GM11168 (cell line): Measurements from ENCODE around the gene MS4A2.
"Not testable (repeated sequence)": the region's sequence is repeated elsewhere in the genome, so short reads cannot be mapped to it uniquely, and the experiment has no call there.

ENCODE experiments used
- in situ Hi-C: fragments of 300-500 bp; cut with MboI; formaldehyde crosslinking; loops from one replicate; pipeline ENCODE4 v1.12.0; 2022; ENCODE audit warnings: low sequenced_read_pairs; ENCODE audit not compliant: unreplicated experiment

The MS4A2 gene

DNA sequence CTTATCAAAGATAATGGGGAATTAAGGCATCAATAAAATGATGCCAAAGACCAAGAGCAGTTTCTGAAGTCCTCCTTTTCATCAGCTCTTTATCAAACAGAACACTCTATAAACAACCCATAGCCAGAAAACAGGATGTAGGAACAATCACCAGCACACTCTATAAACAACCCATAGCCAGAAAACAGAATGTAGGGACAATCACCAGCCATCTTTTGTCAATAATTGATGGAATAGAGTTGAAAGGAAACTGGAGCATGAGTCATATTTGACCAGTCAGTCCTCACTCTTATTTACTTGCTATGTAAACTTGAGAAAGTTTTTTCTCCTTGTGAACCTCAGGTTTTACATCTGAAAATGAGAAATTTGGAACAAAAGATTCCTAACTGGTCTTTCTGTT lies 10.0 kb downstream of the MS4A2 start:
- in situ Hi-C loops: no loop called here

GRCh38 chr11:60100516-60100915 lies 12.1 kb downstream of the MS4A2 start:
- in situ Hi-C loops: no loop called here

DNA sequence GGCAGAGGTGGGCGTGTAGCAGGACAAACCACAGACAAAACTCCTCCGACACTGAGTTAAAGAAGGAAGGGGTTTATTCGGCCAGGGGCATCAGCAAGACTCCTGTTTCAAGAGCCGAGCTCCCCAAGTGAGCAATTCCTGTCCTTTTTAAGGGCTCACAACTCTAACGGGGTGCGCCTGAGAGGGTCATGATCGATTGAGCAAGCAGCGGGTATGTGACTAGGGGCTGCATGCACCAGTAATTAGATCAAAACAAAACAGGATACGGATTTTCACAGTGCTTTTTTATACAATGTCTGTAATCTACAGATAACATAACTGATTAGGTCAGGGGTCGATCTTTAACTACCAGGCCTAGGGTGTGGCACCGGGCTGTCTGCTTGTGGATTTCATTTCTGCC lies 12.9 kb downstream of the MS4A2 start:
- in situ Hi-C loops: not testable (repeated sequence)

DNA sequence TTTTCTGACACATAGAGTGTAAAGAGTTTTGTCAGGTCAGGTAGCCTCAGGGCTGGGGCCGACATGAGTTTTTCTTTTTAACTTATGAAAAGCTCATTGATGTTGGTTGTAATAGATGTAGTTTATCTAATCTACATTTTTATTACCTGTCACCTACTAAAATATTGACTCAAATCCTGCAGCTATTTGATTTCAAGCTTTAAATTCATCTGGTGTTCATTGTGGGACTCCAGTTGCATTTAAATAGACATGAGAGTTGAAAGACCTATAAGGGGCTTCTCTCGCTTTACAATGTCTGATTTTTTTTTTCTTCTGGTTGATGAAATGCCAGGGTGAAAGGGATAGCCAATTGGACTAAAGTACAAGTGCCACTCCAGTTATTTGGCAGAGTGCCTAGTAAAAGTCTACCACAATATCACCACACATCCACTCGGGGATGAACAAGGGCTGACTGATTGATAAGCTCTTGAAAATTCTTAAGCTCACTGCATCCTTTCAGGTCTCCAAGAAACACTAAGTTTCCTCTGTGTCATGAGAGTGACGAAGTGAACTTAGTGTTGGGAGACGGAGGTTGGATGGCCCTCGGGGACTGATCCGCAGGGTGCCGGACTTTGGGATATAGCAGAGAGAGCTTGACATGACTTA lies 16.1 kb downstream of the MS4A2 start:
- in situ Hi-C loops: not testable (repeated sequence)

GRCh38 chr11:60108631-60109030 lies 20.2 kb downstream of the MS4A2 start:
- in situ Hi-C loops: not testable (repeated sequence)

- in situ Hi-C loops: no loop called here
Measured at GRCh38 chr11:60111793-60112192, 23.3 kb downstream of the MS4A2 start.

GRCh38 chr11:60116996-60117790 lies 28.7 kb downstream of the MS4A2 start:
- in situ Hi-C loops: no loop called here

DNA sequence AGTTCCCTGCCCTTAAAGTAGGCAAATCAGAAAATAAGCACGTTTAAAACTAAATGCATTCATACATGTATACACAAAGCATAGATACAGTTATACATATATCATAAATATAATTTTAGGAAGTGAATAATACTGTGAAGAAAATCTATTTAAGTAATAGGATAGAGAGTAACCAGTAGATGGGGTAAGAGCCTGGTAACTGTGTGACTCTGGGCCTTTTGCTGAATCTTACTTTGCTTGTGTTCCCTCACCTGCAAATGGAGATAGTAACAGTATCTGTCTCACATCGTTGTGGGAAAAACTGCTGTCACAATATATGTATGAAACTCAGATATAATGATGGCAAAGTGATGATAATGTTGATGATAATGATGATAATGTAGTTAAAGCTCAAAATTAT lies 29.9 kb downstream of the MS4A2 start:
- in situ Hi-C loops: no loop called here

GRCh38 chr11:60119710-60120109 lies 31.2 kb downstream of the MS4A2 start:
- in situ Hi-C loops: no loop called here

GRCh38 chr11:60121264-60121663 lies 32.8 kb downstream of the MS4A2 start:
- in situ Hi-C loops: no loop called here

DNA sequence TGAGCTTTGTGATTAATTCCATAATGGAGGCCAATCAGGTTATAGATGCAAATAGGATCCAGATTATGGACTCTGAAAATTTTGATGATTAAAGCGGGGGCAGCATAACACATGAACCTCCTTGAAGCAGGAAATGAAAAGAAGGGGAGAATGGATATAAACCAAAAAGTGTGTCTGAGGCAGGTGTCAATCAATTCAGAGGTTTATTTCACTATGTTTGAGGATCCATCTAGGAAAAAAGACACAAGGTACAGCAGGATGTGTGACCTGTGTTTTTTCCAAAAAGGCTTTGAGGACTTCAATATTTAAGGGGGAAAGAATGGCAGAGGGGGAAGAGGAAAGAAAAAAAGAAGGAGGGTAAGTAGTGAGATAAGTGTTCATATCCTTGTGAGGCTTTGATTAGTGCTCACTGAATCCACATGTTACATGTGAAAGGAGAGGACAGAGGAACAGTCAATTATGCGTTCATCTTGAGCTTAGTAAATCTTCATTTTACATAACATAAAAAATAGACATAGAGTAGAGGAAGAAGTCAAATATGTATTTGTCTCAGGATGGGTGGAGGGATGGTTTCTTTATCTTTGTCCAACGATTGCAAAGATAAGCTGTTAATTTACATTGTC lies 34.1 kb downstream of the MS4A2 start:
- in situ Hi-C loops: no loop called here

DNA sequence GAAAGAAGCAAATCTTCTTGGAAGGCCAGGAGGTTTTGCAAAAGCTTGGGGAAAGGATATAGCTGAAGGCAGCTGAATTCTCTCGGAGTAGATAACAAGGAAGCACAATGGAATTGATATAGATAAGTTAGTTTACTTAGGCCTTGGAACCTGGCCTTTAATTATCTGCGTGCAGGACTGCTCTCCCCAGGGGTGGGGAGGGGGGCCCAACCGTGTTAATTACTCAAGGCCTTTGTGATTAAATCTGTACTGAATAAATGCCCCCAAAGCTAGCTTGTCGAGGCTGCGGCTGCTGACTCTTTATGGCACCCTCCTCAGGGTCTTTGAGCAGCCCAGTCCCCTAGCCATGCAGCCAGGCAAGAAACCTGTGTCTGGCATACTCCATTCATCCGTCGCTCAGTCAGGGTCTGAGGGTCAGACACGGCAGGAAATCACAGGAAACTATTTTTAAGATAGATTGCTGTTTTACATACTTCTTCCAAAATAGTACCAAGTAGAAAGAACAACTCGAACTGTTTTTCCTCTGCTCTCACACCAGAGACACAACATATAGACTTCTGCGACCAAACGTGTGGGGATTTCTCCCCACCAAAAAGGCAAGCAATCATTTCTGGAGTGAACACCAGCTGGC lies 36.5 kb downstream of the MS4A2 start:
- in situ Hi-C loops: no loop called here

GRCh38 chr11:60125956-60126585 lies 37.6 kb downstream of the MS4A2 start:
- in situ Hi-C loops: no loop called here

- in situ Hi-C loops: no loop called here
Measured at GRCh38 chr11:60127311-60127811, 38.9 kb downstream of the MS4A2 start.

DNA sequence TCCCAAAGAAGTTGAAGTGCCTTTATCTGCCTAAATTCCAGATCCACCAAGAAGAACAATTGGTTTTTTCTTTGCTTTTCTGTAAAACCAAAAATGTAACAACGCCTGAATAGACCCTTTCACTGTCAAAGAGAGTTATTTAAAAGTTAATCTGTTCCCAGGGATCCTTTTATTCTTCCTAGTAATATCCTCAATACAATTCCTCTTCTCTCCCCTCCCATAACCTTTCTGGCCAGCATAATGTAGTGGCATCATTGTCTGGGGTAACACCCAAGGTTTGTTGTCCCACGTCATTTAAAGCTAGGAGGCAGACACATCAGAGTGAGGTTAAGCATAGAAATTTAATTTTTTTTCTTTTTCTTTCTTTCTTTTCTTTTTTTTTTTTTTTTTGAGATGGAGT lies 39.9 kb downstream of the MS4A2 start:
- in situ Hi-C loops: no loop called here

DNA sequence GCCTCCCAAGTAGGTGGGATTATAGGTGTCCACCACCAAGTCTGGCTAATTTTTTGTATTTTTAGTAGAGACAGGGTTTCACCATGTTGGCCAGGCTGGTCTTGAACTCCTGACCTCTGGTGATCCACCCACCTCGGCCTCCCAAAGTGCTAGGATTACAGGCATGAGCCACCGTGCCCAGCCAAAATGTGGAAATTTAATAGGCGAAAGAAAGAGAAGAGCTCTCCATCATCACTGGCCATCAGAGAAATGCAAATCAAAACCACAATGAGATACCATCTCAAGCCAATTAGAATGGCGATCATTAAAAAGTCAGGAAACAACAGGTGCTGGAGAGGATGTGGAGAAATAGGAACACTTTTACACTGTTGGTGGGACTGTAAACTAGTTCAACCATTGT lies 40.4 kb downstream of the MS4A2 start:
- in situ Hi-C loops: not testable (repeated sequence)

DNA sequence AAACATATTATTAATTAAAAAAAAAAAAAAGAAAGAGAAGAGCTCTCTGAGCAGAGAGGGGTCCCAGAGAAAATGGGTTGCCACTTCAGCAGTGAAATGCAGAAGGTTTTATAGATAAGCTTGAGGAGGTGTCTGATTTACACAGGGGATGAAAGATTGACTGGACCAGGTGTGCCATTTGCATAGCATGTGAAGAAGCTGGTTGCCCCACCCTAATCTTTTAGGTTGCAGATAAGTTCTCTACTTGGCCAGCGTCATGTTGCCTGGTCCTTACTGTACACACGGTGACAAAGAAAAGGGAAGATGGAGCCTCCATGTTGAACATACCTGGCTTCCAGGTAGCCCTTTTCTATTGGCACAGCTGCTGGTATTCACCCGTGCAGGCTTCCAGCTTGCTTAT lies 41.4 kb downstream of the MS4A2 start:
- in situ Hi-C loops: no loop called here

- in situ Hi-C loops: no loop called here
Measured at GRCh38 chr11:60130496-60130895, 42.0 kb downstream of the MS4A2 start.

DNA sequence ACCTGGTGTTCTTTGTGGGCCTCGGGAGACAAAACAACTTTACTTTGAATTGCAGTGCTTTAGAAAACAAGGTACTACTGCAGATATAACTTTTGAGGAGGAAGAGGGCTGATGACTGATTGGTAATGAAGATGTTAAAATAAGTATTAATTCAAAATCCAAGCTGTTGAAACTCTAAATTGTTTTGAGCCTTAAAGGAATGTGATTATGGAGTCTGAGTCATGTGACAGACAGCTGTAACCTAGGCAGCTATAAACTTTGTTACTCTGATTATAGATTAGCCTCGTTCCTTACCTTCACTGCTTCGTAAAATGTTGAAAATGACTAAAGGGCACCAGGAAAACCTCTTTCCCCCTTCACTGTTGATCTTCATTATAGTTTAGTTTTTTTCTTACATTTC lies 43.4 kb downstream of the MS4A2 start:
- in situ Hi-C loops: no loop called here

DNA sequence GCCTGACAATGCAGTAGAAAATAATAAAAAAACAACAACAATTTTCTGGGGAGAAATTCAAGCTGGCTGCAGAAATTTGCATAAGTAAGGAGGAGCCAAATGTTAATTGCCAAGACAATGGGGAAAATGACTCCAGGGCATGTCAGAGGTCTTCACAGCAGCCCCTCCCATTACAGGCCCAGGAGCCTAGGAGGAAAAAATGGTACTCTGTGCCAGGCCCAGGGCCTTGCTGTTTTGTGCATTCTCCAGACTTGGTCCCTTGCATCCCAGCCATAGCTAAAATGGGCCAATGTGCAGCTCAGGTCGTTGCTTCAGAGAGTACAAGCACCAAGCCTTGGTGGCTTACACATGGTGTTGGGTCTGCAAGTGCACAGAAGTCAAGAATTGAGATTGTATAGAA lies 45.5 kb downstream of the MS4A2 start:
- in situ Hi-C loops: no loop called here
